Stimulated activated CD4-positive, alpha-beta T cell treated with anti-CD3 and anti-CD28 coated beads, Interleukin-12 subunit alpha, Interleukin-12 subunit beta, amount 100 ng/mL, for 48 hours (primary cell): ENCODE measurements around the gene TRIP6.
"Not testable (repeated sequence)": the region's sequence is repeated elsewhere in the genome, so short reads cannot be mapped to it uniquely, and the experiment has no call there.

ENCODE experiments used
- DNase-seq, 3 donors: peaks; one replicate each; pipeline ENCODE4 v3.0.0-alpha.2; 2020; ENCODE audit warnings: low read depth in 2 of 3, low spot score in 1 of 3

TRIP6 gene

GRCh38 chr7:100837099-100837836, 29.9 kb upstream of the TRIP6 start:
- peak; percentile 68 to 77 (median 71) for DNase-seq

GRCh38 chr7:100839361-100839760, 27.8 kb upstream of the TRIP6 start:
- DNase-seq = no peak

GRCh38 chr7:100840470-100841100, 26.6 kb upstream of the TRIP6 start:
- DNase-seq = no peak

GRCh38 chr7:100847360-100847759, 19.8 kb upstream of the TRIP6 start:
- no peak for DNase-seq

- DNase-seq = peak; percentile 72 to 87 (median 83)
Measured at GRCh38 chr7:100852048-100852872, 14.9 kb upstream of the TRIP6 start, which contains the start of gene SLC12A9. SLC12A9 (plus strand) TSS chr7:100852713; CDS start chr7:100854198, 1,485 bp downstream.

- DNase-seq = no peak
Measured at GRCh38 chr7:100854146-100854895, 12.9 kb upstream of the TRIP6 start.

- not testable (repeated sequence) for DNase-seq
Measured at GRCh38 chr7:100854899-100855298, 12.3 kb upstream of the TRIP6 start.

GRCh38 chr7:100855515-100855914, 11.7 kb upstream of the TRIP6 start:
- DNase-seq = no peak

GRCh38 chr7:100856871-100857282, 10.3 kb upstream of the TRIP6 start:
- DNase-seq = no peak

- DNase-seq = no peak
Measured at GRCh38 chr7:100859856-100860255, 7.3 kb upstream of the TRIP6 start.

GRCh38 chr7:100860702-100861615, 6.2 kb upstream of the TRIP6 start:
- DNase-seq = no peak

GRCh38 chr7:100861616-100861985, 5.6 kb upstream of the TRIP6 start:
- DNase-seq = no peak

GRCh38 chr7:100863406-100863950, 3.7 kb upstream of the TRIP6 start:
- no peak for DNase-seq

- DNase-seq = no peak
Measured at GRCh38 chr7:100864263-100864845, 2.8 kb upstream of the TRIP6 start.

GRCh38 chr7:100865372-100865911, 1.7 kb upstream of the TRIP6 start:
- no peak for DNase-seq

- DNase-seq = no peak
Measured at GRCh38 chr7:100865938-100866728, 1.1 kb upstream of the TRIP6 start.

- DNase-seq = no peak
Measured at GRCh38 chr7:100866729-100867039, 503 bp upstream of the TRIP6 start.

GRCh38 chr7:100867776-100868485, 744 bp downstream of the TRIP6 start:
- no peak for DNase-seq
